Fibroblast of skin of scalp (primary cell): Measurements from ENCODE around the gene SLC17A2.
"Not testable (repeated sequence)": the region's sequence is repeated elsewhere in the genome, so short reads cannot be mapped to it uniquely, and the experiment has no call there.

Experiments used
- DNase-seq: peaks from one replicate; pipeline ENCODE4 v3.0.0-alpha.2; 2013

The SLC17A2 gene

DNA sequence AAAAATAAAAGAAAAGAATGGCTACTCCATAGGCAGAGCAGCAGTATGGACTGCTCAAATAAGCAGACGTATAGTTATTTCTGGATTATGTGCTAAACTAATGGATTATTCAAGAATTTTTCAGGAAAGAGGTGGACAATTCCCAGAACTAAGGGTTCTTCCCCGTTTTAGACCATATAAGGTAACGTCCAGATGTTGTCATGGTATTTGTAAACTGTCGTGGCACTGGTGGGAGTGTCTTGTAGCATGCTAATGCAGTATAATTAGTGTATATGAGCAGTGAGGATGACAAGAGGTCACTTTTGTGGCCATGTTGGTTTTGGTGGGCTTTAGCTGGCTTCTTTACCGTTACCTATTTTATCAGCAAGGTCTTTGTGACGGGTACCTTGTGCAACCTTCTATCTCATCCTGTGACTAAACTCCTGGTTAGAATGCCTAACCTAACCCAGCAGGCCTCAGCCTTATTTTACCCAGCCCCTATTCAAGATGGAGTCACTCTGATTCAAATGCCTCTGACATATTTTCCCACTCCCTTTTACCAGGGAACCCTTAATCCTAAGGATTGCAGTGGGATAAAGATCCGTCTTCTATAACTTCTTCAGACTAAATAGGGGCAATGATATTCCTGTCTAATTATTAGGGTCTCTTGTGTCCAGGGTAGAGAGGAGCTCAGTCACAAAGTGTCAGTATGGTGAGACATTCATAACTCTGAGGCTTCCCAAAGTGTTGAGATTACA is 21.0 kb upstream of the SLC17A2 start:
- DNase-seq: no peak

DNA sequence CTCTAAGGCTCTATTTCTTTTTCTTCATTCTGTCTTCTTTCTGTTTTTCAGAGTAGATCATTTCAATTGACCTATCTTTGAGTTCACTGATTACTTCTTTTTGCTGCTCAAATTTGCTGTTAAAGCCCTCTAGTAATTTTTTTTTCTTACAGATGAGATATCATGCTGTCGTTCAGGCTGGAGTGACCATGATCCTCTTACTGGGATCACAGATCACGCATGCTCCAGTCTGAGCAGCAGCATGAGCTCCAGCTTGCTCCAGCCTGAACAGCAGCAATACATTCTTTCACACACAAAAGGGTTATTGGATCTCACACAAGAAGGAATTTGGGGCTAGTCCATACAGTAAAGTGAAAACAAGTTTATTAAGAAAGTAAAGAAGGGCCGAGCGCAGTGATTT is 19.8 kb upstream of the SLC17A2 start:
- DNase-seq: no peak

DNA sequence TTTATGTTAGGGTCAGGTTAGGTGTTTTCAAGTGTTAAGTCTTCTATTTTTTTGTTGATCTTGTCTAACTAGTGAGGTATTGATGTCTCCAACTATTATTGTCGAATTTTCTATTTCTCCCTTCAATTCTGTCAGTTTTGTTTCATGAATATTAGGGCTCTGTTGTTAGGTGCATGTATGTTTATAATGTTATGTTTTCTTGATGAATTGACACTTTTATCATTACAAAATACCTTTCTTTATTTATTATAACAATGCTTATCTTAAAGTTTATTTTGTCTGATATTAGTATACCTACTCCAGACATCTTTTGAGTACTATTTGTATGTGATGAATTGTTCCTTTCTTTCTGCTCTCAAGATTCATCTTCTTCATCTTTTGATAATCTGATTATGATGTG is 19.2 kb upstream of the SLC17A2 start:
- no peak for DNase-seq

DNA sequence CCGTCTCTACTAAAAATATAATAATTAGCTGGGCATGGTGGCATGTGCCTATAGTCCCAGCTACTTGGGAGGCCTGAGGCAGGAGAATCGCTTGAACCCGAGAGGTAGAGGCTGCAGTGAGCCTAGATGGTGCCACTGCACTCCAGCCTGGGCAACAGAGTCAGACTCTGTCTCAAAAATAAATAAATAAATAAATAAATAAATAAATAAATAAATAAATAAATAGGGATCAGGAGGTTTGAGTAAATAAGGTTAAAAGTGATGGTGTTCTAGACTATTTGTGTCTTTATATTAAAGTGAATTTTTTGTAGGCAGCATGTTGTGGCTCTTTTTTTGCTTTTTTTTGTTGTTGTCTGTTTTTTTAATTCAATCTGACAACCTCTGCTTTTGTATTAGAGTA is 17.0 kb upstream of the SLC17A2 start:
- DNase-seq: not testable (repeated sequence)

DNA sequence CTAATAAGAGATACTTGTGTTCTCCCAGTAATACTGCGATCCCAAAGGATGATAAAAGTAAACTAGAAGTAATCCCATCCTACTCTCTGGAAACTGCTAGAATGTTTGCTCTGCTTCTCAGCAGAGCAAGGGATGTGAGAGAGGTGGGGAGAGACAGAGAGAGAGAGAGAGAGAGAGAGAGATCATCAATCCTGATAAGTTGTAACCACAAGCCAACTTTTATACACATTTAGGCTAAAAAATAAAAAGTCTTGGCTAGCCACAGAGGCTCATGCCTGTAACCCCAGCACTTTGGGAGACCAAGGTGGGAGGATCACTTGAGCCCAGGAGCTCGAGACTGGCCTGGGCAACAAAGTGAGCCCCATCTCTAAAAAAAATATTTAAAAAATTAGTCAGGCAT is 16.1 kb upstream of the SLC17A2 start:
- DNase-seq: no peak

DNA sequence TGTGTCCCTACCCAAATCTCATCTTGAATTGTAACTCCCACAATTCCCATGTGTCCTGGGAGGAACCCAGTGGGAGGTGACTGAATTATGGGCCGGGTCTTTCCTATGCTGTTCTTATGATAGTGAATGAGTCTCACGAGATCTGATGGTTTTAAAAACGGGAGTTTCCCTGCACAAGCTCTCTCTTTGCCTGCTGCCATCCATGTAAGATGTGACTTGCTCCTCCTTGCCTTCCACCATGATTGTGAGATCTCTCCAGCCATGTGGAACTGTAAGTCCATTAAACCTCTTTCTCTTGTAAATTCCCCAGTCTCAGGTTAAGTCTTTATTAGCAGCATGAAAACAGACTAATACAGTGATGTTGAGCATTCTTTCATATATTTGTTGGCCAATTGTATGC is 15.2 kb upstream of the SLC17A2 start:
- not testable (repeated sequence) for DNase-seq

DNA sequence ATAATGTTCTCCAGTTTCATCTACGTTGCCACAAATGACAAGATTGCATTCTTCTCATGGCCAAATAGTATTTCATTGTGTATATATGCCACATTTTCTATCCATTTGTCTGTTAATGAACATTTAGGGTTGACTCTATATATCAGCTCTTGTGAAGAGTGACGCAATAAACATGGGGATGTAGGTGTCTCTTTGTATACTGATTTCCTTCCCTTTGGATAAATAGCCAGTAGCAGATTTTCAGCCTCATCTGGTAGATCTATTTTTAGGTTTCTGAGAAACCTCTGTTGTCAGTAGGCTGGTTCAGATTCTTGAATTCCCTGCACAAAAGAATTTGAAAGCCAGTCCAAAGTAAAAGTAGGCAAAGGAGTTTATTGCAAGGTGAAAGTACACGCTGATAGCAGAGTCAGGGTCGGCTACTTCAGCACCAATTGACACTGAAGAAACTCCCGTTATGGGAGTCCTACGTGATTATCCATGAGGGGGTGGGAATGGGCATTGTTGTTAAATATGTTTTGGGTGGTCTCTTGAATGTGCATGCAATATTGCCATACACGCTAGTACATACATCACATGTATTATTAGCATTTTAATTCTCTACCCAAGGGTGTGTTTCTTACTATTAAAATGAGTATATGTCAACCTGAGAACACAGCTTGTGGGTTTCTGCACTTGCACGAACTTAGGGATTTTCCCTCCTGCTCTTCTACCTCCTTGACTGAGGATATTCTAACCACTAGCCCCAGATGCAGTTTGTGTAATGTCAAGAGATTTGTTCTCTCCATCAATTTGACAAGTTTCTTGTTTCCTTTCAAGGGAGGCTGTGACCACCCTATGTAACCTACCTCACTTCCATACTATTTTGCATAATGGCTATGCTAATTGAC is 14.4 kb upstream of the SLC17A2 start:
- no peak for DNase-seq

DNA sequence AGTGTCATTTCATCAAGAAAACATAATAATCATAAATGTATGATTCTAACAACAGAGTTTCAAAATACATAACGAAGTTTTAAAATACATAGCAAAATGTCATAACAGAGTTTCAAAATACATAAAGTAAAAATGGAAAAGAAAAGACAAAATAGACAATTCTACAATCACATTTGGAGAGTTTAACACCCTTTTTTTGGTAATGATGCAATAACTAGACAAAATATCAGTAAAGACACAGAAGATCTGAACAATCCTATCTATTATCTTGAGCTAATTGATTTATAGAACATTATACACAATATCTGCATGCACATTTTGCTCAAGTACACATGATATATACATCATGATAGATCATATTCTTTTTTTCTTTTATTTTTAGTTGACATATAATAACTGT is 13.4 kb upstream of the SLC17A2 start:
- DNase-seq: no peak

DNA sequence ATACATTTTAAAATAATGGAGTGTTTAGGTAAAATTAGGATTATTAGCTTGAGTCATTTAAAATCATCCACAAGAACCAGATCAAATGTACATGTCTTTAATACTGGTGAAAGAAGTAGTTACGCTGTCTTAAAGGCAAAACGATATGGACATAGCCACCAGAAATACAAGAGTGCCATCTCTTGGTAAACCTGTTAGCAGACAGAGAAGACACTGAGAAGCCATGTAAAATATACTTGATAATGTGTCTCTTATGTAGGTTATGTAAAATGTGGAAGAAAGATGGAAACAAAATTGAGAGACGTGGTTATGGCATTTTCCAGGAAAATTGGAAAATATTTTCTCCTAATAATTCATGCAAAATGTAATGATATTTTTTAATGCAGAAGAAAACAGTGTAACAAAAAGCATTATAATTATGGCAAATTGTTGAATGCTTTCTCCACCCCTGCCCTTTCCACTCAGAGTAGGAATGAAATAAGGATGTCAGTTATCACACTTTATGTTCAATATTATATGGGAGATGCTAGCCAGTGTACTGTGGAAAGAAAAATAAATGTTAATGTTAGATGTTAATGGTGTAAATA is 12.2 kb upstream of the SLC17A2 start:
- DNase-seq: peak; percentile 38

DNA sequence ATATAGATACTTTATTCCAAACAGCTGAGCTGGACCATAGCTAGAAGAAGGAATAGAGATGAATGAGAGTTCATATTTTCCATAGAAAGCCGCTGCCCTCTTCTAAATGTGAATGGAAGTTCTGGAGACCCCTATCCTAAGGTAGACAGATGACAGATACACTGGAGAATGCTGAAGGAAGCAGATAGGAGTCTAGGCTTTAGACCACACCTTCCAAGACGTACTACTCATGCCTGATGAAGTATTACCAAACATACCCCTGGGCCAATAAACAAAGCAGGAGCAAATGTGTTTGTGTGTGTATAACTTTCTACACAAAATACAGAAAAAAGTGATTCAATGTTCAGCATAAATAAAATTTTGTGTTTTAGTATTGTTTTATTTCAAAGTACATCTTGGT is 9.1 kb upstream of the SLC17A2 start:
- no peak for DNase-seq

DNA sequence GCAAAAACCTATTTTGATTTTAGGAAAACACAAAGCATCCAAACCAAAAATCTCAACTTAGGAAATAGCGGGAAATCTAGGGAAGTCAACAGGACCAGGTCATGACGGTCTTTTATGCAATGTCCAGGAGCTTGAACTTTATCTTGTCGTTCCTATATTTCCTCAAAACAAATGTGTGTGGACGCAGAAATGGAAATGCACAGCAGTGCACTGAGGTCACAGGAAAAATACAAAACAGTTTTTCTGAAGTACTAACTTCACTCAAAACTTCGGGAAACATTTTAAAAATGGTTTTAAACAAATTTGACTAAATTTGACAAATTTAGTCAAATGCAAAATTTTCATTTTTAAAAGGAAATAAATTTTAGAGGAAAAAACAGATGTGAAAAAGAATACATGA is 5.5 kb upstream of the SLC17A2 start:
- no peak for DNase-seq

DNA sequence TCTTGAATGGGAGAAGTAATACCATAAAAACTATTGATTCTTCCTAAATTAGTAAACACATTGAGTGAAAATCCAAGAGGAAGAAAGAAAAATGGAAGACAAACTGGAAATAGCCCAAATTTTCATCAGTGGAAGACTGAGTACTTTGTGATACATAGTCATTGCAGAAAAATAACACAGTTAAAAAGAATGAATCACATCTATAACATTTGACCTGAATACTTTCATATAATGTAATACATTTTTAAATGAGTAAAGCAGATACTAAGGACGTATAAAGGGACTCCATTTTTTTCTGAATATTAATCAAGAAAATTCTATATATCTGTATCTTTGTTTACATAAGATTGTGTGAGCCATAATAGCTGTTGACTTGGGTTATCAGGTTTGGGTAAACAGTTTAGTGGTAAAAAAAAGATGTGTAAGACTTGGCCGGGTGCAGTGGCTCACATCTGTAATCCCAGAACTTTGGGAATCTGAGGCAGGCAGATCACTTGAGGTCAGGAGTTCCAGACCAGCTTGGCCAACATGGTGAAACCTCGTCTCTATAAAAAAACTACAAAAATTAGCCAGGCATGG is 4.3 kb upstream of the SLC17A2 start:
- DNase-seq: peak; percentile 4

DNA sequence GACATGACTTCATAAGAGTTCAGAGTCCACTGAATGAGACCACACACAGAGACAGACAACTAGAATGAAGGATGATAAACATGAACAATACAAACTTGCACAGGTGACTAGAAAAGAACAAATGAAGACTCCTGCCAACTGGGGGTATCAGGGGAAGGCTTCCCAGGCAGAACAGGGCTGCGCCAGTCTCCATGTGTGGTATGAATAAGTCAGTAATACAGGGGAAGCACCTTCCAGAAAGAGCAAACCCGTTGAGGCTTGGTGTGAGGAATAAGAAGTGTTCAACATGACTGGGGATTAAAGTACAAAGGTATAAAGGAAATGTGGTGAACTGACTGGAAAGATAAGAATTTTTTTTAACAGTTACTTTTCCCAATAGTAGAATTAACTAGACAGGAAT is 3.7 kb upstream of the SLC17A2 start:
- DNase-seq: no peak

DNA sequence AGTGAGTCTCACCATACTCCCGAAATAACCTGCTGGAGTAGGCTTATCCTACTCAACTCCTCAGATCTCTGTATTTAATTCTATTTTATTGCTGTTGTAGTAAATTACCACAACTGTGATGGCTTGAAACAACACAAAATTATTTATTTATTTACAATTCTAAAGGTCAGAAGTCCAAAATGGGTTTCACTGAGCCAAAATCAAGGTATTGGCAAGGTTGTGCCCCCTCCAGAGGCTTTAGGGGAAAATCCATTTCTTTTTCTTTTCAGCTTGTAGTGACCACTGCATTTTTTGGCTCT is 869 bp upstream of the SLC17A2 start:
- DNase-seq: no peak

DNA sequence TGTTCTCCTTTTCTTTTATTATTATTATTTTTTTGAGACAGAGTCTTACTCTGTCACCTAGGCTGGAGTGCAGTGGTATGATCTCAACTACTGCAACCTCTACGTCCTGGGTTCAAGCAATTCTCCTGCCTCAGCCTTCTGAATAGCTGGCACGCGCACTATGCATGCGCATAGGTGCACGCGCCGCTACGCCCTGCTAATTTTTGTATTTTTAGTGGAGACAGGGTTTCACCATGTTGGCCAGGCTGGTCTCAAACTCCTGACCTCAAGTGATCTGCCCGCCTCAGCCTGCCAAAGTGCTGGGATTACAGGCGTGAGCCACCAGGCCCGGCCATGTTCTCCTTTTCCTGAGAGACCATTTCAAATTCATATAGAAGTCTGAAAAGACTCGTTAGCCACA is 706 bp downstream of the SLC17A2 start:
- DNase-seq: not testable (repeated sequence)

DNA sequence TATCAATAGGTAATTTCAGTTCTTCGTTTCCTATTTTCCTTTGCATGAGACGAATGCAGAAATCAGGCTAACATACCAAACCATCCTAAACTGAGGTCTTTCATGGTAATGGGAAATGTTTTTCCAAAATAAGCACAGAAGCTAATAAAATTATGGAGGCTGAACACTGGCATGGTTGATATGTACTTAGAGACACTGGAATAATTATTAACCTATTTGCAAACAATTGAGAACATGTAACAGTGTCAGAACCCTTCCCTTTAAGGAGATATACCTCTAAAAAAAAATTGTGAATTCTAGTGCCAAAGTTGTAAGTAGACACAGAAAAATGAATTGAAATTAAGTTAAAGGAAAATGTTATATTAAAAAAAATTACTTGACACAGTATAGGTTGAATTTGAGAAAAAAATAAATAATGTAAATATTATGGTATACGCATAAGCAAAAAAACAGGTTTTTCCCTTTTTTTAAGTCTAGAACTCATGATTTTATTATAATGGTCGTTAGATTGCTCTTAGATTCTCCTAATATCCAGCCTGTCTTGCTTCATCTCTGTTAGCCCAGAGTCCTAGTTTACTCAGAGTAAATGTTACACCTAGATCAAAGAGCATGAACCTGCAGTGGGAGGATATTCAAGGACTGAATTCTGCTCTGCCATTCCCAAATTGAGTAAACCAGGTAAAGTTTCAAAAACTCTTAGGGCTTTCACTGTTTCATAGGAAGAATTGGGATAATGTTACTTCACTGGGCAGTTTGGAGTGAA is 1.7 kb downstream of the SLC17A2 start:
- DNase-seq: no peak

DNA sequence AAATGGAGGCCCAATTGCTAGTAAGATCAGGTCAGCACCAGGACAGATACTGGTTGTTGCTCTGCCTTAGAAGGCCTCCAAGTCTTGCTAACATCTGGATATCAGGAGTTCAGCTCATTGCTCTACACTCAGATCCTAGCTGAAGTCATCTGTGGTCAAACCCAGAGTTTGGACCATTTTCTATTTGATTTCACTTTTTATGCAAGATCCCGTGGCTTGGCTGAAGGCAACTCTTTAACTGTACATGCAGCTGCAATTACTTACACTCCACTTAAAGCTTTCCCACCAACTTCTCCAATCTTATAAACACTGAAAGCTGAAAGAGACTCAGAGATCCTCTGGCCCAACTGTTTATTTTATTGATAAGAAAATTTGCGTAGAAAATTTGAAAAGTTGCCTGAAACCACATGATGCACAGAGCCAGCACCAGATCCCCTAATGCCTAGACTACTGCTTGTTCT is 2.7 kb downstream of the SLC17A2 start:
- DNase-seq: no peak

DNA sequence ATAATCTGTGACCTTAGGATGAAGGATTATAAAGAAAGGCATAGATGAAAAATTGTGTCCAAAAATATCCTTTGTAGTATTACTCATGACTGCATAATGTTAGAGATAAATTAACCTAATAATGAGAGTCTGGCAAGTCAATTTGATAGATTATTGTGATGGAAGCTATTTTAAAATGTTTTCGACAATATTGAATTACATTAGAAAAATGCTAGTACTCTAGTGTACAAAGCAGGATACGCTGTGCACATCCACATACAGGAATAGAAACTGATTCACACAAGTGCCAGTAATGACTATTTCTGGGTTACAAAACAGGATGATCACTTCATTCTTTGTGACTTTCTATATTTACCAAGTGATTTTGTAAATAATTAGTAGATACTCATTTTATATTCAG is 3.3 kb downstream of the SLC17A2 start:
- DNase-seq: no peak

DNA sequence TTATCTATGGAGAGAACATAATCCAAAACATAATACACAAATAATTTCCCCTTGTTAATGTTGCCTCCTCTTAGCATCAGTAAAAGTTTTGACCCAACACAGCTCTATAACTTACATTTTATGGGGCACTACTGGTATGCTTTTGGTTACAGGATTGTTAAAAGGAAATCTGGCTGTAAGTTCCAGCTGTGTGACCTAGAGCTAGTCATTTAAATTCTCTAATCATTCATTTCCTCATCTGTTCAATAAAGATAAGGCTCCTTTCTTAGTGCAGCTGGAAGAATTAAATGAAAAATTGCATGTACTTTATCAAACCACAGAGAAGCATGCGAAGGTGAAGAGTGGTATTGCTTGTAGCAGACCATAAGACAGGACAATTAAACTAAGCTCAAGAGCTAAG is 4.6 kb downstream of the SLC17A2 start:
- DNase-seq: no peak

DNA sequence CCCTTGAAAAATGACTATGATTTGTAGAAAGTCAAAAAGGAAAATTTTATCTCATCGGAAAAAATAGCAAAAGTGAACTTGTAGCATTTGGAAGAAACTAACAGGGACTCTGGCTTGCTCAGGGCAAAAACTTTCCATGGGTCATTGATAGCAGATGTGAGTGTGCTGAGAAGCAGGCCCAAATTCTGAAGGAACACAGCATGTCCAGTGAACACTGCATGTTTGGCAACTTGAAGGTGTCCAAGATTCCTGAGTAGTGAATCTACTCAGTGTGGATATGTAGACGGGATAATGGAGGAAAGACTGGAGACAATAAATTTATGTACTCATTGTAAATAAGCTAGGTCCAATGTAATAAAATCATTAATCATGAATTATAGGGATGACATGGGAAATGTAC is 8.2 kb downstream of the SLC17A2 start:
- no peak for DNase-seq

DNA sequence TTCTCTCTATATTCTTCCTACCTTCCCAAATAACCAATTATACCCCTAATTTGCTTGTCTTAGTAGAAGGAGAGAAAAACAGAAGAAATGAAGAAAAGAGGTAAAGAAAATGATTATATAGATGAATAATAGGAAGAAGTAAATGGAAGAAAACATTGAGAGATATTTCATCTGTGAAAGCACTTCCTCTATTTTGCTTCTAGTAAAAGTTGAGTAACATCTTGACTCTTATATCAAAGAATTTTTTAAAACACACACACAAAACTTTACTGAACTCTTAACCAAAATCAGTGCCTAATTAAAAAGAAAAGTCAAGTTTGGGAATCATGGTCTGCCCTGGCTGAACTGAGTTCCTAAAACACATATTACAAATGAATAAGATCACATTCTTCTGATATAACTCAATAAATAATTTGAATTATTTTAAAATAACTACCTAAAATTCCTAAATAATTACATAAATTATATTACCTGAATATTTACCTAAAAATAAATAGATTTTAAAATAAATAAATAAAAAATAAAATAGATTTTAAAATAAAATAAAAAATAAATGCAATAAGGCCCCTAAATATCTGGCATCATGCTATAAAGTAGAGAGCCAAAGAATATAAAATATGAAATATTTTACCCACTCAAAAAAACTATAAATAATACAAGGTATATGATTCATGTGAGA is 8.8 kb downstream of the SLC17A2 start:
- DNase-seq: no peak

DNA sequence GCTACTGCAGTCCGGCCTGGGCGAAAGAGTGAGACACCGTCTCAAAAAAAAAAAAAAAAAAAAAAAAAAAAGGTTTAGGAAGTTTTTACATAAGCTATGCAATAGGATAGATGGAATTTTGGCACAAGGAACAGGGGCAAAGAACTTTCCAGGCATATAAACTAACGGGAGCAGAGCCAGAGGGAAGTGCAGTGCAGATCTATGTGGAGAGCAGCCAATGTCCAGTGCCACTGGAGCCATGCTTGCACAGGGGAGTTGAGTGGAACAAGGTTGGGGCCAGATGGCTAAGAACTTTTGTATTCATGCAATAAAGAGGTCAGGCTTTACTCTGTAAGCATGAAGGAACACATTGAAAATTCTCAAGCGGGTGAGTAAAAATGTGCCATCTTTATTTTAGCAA is 10.8 kb downstream of the SLC17A2 start:
- DNase-seq: no peak
